Fibroblast of skin of right biceps (primary cell): ENCODE results near the gene RBM20.
"Not testable (repeated sequence)": the region's sequence is repeated elsewhere in the genome, so short reads cannot be mapped to it uniquely, and the experiment has no call there.

Source experiments
- DNase-seq: peaks from one replicate; pipeline ENCODE4 v3.0.0-alpha.2; 2013

The RBM20 gene

DNA sequence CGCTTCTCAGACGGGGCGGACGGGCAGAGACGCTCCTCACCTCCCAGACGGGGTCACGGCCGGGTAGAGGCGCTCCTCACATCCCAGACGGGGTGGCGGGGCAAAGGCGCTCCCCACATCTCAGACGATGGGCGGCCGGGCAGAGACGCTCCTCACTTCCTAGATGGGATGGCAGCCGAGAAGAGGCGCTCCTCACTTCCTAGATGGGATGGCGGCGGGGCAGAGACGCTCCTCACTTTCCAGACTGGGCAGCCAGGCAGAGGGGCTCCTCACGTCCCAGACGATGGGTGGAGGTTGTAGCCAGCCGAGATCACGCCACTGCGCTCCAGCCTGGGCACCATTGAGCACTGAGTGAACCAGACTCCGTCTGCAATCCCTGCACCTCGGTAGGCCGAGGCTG, 123.5 kb downstream of the RBM20 start:
- not testable (repeated sequence) for DNase-seq

DNA sequence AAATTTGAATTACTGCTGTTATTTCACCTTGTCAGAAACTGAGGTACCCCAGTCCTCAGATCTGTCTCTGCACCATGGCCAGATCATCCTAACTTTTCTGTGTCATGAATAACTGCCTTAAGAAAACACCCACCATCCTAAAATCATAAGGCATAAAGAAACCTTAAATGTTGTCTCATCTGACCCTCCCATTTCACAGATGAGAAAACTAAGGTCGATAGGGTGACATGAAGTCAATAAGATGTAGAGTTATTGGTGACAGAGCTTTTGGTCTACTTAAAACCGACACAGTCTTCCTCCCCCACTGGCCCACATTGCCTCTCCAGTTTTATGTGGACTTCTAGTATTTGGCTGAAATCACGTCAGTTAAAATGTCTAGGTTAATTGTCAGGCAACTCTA, 126.1 kb downstream of the RBM20 start:
- DNase-seq, result no peak

DNA sequence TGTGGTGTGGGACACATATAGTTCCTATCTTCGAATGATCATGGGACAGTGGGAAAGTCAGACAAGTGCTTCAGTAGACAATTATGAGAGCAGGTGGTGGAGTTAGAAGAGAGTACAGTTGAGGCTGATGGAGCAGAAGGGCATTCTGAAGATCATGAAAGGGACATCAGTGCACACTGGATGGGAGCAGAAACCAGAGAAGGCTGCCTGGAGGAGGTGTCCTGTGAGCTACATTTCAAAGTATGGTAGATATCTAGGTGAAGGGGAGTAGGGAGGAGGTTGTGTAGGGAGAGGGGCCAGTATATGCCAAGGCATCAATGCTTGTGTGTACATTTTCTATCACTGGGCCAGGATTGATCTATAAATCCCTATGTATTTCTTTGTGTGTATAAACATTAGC, 127.3 kb downstream of the RBM20 start:
- no peak for DNase-seq

DNA sequence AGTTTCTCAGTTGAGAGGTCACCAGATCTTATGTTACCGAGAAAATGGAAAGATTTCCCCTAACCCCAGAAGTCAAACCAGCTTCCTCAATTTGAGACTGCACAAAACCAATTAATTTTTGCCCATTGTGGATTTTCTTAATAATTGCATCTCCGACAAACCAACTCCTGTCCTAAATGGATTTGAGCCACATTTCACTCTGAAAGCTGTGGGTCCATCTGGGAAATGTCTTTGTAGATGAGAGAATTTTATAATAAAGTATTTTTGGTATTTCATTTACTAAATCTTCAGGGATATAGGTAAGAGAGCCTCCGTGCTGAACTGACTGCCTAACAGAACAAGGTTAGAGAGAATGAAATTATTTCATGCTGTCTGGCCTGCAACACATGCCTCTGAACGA, 127.9 kb downstream of the RBM20 start:
- no peak for DNase-seq

DNA sequence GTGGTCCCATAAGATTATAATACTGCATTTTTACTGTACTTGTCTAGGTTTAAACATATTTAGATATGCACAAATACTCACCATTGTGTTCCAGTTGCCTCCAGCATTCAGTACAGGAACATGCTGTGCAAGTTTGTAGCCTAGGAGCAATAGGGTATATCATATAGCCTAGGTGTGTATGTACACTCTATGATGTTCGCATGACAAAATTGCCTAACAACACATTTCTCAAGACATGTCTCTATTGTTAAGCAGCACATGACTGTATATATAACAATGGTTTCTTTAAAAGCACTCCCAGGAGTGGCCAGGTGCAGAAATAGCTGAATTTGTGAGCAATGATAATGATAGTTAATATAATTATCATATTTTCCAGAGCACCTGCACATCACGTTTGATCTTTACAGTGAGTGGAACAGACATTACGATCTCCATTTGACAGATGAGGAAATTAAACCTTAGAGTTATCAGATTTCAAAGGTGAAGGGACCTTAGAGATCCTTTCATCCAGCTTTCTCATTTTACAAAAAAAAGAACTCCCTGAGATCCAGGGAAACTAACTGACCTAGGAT, 128.4 kb downstream of the RBM20 start:
- no peak for DNase-seq

DNA sequence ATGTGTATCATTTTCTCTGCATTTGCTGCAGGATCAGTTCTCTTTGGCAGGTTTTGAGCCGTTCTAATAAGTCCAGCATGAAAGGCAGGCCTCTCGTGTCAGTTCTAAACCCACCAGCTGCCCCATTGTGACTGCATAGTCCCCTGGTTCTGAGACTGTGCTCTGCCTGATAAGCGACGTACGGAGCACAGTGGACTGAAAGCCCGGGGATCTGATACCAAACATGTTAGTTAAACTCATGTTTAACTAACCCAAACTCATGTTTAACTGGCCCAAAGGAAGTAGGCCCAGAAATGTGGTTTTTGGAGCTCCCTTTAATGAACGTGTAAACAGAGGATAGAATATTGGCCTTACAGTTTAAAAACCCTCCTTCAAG, 129.5 kb downstream of the RBM20 start:
- DNase-seq, result no peak

DNA sequence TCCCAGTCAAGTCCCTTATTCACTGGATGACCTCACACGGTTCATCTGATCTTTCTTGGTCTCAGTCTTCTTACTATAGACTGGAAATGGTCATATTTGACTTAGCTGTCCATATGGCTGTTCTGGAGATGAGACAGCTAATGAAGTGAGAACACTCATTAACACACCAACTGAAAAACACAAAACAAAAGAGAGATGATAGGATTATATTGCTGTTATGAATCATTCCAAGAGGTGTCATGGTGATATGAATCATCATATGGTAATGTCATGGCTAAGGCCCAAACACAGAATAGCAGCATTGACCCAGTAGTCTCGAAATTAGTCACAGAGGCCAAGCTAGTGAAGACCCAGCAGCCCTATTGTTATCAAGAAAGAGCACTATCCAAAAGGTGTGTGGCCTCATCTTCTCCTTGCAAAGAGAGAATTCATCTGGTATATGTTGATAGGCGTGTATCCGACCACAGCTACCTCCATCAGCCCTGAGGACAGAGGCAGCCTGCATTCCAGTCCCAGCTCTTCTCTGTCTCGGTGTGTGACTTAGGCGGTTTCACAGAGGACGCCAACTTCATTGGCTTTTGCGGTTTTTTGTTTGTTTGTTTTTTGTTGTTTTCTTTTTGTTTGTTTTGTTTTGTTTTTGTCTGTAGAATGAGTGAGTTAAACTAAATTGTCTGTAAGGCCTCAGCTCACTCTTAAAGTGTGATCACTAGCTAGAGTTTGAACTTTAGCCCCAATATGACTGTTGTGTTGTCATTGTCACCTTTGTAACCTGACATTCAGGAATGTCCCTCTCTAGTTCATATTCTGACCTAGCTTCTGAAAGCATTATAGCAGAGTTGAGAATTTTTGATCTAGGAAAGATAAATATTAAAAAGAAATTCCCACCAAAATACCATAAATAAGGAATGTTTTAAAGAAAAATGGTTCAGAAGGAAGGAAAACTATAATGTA, 130.2 kb downstream of the RBM20 start:
- DNase-seq, result peak; percentile 79

DNA sequence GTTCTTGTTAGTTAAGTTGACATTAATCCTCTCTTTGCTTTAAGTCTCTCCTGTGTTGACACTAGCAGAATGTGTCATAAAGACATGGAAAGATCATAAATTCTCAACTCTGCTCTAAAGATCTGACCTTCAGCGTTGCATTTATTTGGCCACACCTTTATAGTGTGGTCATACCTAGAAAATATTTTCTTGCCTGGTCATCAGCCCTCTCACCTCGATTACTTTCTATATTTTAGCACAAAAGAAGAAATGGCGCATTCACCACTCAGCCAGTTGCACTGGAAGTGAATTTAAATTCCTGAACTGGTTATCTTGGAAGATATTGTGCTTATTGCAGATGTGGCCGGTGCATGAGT, 130.9 kb downstream of the RBM20 start:
- no peak for DNase-seq

DNA sequence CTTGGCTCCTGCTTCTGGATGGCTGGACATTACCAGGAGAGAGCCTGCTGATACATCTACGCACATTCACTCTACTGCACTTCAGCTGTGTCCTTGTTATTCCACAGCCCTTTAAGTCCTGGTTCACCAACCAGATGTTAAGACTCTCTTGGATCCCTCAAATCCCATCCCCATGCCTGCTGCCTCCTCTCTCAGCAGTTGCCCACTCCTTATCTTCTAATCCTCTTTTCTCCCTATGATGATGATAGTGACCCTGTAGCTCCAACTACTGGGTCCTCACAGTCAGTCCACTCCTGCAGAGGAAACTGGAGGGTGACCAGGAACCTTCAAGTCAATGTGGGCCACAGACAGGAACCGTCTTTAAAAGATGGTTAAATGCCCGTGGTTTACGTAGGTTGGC, 131.3 kb downstream of the RBM20 start:
- DNase-seq, result no peak

DNA sequence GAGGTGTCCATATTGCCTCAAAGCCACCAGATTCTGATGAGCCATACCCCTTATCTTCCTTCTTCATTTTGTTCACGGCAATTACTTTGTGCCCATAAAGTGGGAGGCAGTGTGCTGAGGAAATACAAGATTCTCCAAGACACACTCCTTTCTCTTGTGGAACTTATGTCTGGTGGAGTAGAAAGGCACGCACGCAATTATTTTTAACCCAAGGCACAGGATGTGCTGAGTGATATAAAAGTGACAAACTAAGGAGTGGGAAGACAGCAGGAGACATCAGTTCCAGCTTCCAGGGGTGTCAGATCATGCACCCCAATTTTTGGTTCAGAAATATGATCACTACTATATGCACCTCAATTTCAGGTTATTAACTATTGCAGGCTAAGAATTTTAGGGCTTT, 132.9 kb downstream of the RBM20 start:
- DNase-seq, result no peak

DNA sequence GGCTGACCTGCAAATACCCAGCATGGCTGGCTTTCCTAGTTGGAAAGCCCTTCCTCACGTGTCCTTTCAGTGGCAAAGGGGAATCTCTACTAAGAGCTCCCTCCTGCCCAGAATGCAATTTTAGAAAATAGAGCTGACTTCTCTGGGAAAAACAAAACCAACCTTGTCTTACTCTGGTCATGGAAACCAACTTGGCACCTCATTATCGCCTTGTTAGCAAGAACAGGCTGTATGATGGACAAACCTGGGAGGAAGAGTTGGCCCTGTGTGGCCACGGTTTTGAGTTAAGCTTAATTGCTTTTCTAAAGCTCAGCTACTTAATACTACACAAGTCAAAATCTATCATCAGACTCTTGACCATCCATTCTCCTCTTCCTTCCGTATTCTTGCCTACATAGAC, 133.5 kb downstream of the RBM20 start:
- no peak for DNase-seq

DNA sequence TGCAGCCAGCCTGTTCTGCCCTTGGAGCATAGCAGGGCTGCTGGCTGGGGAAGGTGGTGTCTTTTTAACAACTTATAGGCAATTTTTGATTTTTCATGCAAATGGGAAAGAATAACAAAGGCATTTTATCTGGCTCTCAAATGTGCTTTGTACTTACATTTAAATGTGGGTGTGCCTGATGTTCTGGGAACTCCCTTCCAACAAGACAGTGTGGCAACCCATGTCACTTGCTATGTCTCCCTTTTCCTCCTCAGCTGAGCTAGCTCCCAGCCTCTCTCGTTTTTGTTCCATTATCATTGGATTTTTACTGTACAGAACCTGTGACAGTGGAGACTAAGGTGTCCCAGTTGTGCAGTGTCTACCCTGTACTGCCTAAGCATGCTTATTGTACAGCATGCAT, 134.1 kb downstream of the RBM20 start:
- no peak for DNase-seq

DNA sequence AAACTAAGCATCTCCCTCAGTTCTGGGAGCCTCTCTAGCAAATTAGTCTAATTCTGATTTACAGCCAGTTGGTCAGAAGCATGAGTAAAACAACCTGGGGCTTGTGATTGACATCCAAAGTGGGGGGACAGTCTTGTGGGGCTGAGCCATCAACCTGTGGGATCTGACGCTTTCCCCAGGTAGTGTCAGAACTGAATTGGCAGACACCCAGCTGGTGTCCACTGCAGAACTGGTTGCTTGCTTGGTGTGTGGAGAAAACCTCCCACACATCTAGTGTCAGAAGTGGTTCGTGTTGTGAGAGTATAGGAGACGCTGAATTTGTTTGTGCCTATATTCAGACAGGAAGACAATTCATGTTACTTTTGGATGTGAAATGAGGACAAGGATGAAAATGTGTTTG, 135.4 kb downstream of the RBM20 start:
- DNase-seq, result no peak

DNA sequence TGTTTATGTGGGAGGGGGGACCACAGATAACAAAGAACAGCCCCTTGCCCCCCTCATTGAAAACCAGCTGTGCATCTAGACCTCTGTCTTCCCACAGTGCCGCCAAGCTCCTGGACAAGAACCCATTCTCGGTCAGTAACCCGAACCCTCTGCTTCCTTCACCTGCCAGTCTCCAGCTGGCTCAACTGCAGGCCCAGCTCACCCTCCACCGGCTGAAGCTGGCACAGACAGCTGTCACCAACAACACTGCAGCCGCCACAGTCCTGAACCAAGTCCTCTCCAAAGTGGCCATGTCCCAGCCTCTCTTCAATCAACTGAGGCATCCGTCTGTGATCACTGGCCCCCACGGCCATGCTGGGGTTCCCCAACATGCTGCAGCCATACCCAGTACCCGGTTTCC, 136.6 kb downstream of the RBM20 start:
- DNase-seq, result no peak

DNA sequence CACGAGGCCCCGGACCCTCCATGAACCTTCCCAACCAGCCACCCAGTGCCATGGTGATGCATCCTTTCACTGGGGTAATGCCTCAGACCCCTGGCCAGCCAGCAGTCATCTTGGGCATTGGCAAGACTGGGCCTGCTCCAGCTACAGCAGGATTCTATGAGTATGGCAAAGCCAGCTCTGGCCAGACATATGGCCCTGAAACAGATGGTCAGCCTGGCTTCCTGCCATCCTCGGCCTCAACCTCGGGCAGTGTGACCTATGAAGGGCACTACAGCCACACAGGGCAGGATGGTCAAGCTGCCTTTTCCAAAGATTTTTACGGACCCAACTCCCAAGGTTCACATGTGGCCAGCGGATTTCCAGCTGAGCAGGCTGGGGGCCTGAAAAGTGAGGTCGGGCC, 137.0 kb downstream of the RBM20 start:
- DNase-seq, result no peak

DNA sequence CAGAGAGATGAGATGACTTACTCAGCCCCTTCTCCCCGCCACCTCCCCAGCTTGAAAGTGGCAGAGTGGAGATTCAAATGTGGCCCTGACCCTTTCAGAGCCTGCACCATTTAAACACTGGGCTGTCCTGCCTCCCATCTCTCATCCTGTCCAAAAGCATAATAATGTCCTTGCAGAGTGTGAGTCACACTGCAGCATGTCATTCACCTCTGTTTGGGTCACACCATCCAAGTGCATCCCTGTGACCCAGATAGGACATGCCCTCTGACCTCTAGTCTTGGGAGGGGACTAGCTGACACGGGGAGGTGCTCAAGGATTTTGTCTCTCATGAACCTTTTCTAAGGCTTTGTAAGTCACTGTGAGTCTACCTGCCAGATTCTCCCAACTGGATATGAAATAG, 138.5 kb downstream of the RBM20 start:
- DNase-seq, result no peak

DNA sequence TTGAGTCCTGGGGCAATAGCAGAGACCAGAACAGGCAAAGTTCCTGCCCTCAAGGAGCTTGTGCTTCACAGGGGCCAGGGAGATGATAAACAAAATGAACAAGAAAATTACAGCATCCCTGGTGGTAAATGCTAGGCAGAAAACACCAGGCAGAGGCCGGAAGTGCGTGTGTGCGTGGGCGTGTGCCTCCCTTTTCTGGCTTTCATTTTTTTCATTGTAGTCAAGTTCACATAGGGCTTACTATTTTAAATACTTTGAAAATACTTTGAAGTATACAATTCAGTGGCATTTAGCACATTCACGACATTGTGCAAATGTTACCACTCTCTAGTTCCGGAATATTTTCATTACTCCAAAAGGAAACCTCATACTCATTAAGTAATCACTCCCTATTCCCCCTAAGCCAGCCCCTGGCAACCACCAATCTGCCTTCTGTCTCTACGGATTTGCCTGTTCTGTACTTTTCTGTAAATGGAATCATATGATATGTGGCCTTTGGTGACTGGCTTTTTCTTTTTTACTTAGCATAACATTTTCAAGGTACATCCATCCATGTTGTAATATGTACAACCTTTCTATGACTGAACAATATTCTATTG, 139.5 kb downstream of the RBM20 start:
- DNase-seq, result no peak

DNA sequence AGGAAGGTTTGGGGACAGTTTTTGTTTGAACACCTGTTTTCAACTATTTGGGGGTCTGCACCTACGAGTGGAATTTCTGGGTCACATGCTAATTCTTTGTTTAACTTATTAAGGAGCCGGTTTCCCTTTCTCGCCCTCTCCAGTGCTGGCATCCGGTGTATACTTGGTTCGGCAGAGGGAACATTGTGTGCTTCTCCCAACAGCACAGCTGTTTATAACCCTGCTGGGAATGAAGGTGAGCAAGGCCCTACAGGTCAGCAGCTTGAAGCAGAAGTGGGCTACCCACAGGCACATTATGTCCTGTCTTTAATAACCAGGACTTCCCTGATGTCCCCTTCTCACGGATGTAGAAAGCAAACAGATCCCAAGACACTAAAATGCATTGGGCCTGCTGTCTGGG, 140.1 kb downstream of the RBM20 start:
- no peak for DNase-seq

DNA sequence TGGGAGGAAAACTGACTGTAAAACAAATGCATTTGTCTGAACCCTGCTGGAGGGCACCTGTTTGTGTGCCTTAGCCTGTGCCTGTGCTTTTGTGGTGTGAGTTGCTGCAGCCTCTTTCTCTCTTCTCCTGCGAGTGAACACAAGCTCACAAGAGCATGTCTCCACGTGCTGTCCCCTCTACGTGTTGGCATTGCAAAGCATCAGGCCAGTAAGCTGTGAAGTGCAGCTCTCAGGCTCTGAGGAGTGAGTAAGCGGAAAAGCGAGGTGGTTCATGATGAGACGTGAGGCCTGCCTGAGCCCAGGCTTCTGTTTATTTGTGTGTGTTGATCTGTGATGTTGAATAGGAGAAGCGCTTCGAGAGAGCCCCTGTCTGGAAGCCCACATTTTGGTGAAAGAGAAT, 142.0 kb downstream of the RBM20 start:
- no peak for DNase-seq

DNA sequence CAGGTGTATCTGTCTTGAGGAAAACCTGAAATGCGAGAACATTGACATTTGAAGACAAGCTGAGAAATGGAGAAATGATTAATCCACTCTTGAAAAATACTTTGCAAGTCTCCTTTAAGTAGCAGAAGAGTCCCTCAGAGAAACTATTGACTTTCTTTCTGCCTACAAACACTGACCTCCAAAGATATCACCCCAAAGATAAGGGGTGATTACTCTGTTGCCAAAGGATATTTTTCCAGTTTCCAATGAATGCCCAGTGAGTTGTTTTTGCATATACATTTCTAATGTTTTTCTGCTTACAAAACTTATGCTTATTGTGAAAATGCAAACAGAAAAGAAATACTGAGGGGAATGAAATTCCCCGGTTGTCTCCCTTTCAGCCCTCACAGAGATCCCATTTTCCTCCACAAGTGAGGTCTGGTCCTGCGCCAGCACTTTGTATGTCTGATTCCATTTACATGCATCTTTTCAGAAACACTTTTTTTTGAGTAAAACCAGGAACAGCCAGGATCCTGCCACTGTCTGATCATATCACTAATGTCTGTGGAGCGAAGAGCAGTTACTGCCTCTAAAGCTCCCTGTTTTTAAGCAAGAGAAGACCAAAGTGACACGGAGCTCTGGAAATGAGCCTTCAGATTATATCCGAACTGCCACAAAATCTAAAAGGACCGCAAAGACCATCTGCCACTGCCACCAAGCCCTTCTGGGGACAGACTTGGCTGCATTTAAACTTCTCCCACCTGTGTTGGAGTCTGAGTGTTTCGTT, 144.7 kb downstream of the RBM20 start:
- DNase-seq, result no peak

DNA sequence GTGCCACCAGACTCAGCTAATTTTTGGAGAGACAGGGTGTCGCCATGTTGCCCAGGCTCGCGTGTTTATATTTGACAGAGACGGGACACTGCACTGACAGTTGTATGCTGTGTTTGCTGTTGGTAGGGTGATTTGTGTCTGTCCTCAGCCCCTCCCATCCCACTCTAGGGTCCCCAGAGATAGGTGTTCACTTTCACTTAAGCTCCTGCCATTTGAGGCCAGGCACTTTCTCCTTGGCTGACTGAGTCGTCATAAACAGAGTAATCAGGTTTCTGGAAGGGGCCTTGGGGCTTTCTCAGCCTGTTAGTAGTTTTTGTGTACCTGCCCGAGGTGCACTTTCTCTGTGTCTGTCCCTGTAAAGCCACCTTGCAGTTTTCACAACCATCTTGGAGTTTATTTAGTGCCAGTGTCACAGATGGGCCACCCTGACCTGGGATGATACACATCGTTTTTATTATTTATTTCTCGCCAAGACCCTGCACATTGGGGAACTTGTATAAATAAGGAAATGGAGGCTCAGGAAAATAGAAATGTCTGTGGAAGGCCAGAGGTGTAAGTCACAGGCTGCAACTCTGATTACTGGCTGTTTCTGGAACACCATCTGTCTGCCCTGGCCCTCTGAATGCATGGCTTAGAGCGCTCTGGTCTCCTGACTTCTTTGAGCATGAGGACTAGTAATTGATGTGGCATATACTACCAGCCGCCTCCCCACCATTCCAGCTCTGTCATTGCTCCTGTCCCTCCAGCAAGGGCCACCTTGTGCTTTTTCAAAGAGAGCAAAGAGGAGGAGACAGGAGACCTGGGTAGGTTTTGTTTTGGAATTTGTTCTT, 145.7 kb downstream of the RBM20 start:
- no peak for DNase-seq

DNA sequence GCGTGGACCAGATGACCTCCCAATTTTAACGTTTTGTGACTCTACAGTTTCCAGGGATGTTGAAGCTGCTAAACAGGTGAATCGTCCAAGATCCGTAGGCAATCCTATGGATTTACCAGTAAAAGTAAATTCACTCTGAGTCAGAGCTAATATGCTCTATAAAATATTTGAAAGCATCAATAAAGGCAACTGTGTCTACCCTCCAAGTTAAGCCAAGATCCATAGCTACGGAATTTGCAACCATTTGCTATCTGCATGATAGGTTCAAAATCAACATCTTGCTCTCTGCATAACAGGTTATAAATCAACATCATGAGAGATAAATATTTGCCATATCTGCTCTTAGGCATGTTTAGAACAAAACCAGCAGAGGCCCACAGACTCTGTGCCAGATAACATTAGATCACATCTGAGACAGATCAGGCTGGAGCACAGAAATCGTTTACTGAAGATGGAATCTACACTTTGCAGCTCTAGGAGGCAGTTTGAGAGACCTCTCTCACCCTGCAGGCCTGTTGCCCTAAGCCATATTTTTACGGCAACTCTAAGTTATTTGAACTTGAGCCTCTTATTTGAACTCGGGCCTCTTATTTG, 146.9 kb downstream of the RBM20 start:
- DNase-seq, result no peak
